Measurements from ENCODE around the gene GLRX.
"Not testable (repeated sequence)": the region's sequence is repeated elsewhere in the genome, so short reads cannot be mapped to it uniquely, and the experiment has no call there.

The GLRX gene

GRCh38 chr5:95825495-95825894, 3.0 kb upstream of the GLRX start:
- no peak for DNase-seq

GRCh38 chr5:95824747-95825146, 2.2 kb upstream of the GLRX start:
- DNase-seq: no peak

- DNase-seq: no peak
These were observed 1.4 kb upstream of the GLRX start for GRCh38 chr5:95823738-95824609.

- no peak for DNase-seq
These were observed 752 bp upstream of the GLRX start for GRCh38 chr5:95823218-95823737.

- no peak for DNase-seq
These were observed 434 bp downstream of the GLRX start for GRCh38 chr5:95822043-95822541.

- DNase-seq: no peak
These were observed 1.2 kb downstream of the GLRX start for GRCh38 chr5:95821110-95822021.

GRCh38 chr5:95818181-95819147, 4.1 kb downstream of the GLRX start:
- DNase-seq: no peak

- DNase-seq: no peak
These were observed 5.1 kb downstream of the GLRX start for GRCh38 chr5:95817430-95817829.

GRCh38 chr5:95816776-95817175, 5.8 kb downstream of the GLRX start:
- no peak for DNase-seq

GRCh38 chr5:95816341-95816740, 6.2 kb downstream of the GLRX start:
- no peak for DNase-seq

- DNase-seq: no peak
These were observed 7.3 kb downstream of the GLRX start for GRCh38 chr5:95815155-95815729.

- not testable (repeated sequence) for DNase-seq
These were observed 9.5 kb downstream of the GLRX start for GRCh38 chr5:95813035-95813434.

GRCh38 chr5:95812074-95812471, 10.5 kb downstream of the GLRX start:
- DNase-seq: no peak

- not testable (repeated sequence) for DNase-seq
These were observed 11.0 kb downstream of the GLRX start for GRCh38 chr5:95811461-95812073.

- not testable (repeated sequence) for DNase-seq
These were observed 11.5 kb downstream of the GLRX start for GRCh38 chr5:95811126-95811423.

GRCh38 chr5:95810305-95811125, 12.0 kb downstream of the GLRX start:
- no peak for DNase-seq

GRCh38 chr5:95809414-95809960, 13.0 kb downstream of the GLRX start:
- DNase-seq: no peak

- peak in 1 of 2 donors; percentile 63 for DNase-seq
These were observed 13.7 kb downstream of the GLRX start for GRCh38 chr5:95808686-95809413.

- no peak for DNase-seq
These were observed 14.4 kb downstream of the GLRX start for GRCh38 chr5:95808013-95808685.
